GM19099 (cell line): ENCODE measurements around the gene SLITRK4.

Source experiments
- POLR2A ChIP-seq: IDR thresholded peaks from 3 replicates; pipeline ENCODE4 v1.6.1; 2011; ENCODE audit warnings: low read depth; ENCODE audit not compliant: insufficient read length; ENCODE audit errors: extremely low read depth

The SLITRK4 gene, protein sequence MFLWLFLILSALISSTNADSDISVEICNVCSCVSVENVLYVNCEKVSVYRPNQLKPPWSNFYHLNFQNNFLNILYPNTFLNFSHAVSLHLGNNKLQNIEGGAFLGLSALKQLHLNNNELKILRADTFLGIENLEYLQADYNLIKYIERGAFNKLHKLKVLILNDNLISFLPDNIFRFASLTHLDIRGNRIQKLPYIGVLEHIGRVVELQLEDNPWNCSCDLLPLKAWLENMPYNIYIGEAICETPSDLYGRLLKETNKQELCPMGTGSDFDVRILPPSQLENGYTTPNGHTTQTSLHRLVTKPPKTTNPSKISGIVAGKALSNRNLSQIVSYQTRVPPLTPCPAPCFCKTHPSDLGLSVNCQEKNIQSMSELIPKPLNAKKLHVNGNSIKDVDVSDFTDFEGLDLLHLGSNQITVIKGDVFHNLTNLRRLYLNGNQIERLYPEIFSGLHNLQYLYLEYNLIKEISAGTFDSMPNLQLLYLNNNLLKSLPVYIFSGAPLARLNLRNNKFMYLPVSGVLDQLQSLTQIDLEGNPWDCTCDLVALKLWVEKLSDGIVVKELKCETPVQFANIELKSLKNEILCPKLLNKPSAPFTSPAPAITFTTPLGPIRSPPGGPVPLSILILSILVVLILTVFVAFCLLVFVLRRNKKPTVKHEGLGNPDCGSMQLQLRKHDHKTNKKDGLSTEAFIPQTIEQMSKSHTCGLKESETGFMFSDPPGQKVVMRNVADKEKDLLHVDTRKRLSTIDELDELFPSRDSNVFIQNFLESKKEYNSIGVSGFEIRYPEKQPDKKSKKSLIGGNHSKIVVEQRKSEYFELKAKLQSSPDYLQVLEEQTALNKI

GRCh38 chrX:143635915-143636314 lies at the start of gene SLITRK4:
SLITRK4 (minus strand) TSS chrX:143636101; CDS start chrX:143631108, 4,993 bp downstream.
- no peak for TF ChIP-seq POLR2A

- TF ChIP-seq POLR2A = no peak
These were observed 47.6 kb upstream of the SLITRK4 start for GRCh38 chrX:143683486-143683885.

DNA sequence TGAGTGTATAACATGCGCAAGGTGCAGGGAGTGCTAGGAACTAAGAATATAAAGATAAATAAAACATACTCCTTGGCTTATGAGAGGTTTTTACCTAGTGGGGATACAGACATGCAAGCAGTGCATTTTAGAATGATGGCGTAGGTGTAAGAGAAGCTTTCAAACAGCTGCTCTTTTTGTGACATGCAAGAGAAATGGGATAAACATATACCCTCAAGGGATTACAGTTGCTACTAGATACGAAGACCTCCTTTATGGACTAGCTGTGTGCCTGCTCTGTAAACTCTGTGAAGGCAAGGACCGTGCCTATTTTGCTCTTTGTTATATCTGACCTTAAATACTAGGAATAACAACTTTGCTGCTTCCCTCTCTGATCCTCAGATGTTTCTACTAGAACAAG lies 39.0 kb upstream of the SLITRK4 start:
- TF ChIP-seq POLR2A = no peak

DNA sequence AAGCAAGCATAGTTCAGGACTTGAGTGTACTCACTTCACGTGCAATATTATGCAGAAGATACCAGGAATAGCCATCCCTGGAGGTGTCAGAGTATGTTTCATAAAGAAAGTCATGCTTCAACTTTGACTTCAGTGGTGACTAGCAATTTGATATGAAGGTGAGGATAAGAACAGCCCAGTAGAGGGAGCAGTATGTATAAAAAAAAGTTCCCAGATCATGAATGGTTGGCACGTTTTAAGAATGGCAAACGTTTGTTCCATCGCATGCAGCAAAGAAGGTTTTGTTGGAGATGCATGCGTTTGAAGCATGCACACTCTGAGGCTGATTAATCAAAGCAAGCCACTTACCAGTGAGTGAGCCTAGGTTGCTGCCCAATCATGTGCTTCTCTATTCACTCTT lies 33.5 kb upstream of the SLITRK4 start:
- no peak for TF ChIP-seq POLR2A

- no peak for TF ChIP-seq POLR2A
These were observed 28.4 kb upstream of the SLITRK4 start for GRCh38 chrX:143664302-143664701.

- no peak for TF ChIP-seq POLR2A
These were observed 27.9 kb upstream of the SLITRK4 start for GRCh38 chrX:143663755-143664154.

DNA sequence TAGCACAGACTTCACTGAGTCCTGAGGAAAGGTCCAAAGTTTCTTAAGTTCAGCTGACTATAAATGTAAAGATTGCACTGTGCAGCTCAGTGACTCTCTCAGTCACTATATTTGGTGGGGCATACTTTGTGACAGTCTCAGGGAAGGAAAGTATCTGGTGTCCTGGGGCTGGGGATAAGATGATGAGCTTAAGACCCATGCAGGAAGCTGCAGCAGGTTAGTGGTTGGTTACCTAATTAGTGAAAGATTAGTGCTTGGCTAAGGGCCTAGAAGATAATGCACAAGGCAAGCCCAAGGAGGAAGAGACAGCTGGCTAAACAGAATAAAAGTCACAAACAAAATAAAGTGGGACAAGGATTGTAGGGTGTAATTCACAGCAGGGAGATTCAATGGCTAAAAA lies 25.4 kb upstream of the SLITRK4 start:
- no peak for TF ChIP-seq POLR2A

GRCh38 chrX:143648705-143649104 lies 12.8 kb upstream of the SLITRK4 start:
- TF ChIP-seq POLR2A = no peak

GRCh38 chrX:143642426-143642825 lies 6.5 kb upstream of the SLITRK4 start:
- TF ChIP-seq POLR2A = no peak

GRCh38 chrX:143636831-143637230 lies 930 bp upstream of the SLITRK4 start:
- no peak for TF ChIP-seq POLR2A

- TF ChIP-seq POLR2A = no peak
These were observed 1.0 kb downstream of the SLITRK4 start for GRCh38 chrX:143634663-143635455.

GRCh38 chrX:143634309-143634662 lies 1.6 kb downstream of the SLITRK4 start:
- no peak for TF ChIP-seq POLR2A

DNA sequence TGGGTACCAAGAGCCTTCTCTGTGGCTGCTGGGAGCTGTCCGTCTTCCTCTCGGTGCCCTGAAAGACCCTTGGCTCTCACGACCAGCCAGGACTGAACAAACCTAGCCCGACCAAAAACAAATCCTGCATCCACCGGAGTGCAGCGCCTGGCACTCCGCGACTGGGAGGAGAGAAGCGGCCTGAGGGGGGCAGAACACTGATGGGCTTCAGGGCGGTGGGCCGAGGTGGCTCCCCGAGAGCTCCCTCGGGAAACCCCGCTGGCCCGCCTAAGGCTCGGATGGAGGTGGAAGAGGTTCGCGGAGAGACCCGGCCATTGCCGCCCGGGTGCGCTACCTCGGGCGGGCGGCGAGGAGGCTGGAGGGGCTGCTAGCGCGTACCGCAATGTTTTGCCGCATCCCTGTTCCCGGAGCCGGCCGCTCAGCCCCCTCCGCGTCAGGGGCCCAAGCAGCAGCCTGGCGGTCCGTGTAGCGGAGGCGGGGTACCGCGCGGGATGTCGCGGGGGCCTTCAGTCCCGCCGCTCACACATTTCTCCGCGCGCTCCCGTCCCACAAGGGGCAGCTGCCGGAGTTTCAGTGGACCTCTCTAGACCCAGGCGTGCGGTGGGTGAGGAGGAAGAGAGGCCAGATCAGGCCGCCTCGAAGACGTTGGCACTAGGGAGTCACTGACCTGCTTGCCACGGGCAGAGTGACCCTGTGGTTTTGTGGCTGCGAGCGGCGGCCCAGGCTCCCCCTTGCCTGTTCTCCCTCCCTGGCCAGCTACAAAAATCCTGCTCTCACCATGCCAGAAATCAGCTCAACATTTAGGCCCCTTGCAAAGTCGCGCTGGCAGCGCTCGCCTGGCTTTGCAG lies 2.2 kb downstream of the SLITRK4 start:
- no peak for TF ChIP-seq POLR2A
